NCI-H1436 (cell line): ENCODE measurements around the gene UNG.
"Not testable (repeated sequence)": the region's sequence is repeated elsewhere in the genome, so short reads cannot be mapped to it uniquely, and the experiment has no call there.

Experiments
- DNase-seq: peaks from one replicate; lab custom pipeline; 2025; lab: John Stamatoyannopoulos, UW

The UNG gene

GRCh38 chr12:109097435-109098182 is at the start of gene UNG:
Gene UNG, plus strand, starts transcription at chr12:109097597. Its CDS starts 83 bp downstream, at chr12:109097680.
- peak; percentile 95 for DNase-seq

GRCh38 chr12:109048706-109049105 is 48.7 kb upstream of the UNG start:
- DNase-seq: not testable (repeated sequence)

- not testable (repeated sequence) for DNase-seq
Measured at GRCh38 chr12:109049794-109050193, 47.6 kb upstream of the UNG start.

DNA sequence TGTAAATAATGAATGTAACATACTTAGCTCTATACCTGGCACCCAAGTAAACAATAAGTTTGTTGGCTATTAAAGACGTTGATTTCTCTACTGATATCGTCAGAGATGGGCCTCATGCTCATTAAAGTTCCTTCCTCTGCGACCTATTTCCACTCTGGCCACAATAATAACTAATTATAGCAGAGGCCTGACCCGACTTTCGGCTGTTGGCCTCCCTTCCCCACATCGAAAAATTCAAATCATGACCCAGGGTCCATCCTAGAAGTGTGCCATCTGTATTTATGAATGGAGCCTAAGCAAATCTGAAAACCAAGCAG is 45.3 kb upstream of the UNG start:
- no peak for DNase-seq

DNA sequence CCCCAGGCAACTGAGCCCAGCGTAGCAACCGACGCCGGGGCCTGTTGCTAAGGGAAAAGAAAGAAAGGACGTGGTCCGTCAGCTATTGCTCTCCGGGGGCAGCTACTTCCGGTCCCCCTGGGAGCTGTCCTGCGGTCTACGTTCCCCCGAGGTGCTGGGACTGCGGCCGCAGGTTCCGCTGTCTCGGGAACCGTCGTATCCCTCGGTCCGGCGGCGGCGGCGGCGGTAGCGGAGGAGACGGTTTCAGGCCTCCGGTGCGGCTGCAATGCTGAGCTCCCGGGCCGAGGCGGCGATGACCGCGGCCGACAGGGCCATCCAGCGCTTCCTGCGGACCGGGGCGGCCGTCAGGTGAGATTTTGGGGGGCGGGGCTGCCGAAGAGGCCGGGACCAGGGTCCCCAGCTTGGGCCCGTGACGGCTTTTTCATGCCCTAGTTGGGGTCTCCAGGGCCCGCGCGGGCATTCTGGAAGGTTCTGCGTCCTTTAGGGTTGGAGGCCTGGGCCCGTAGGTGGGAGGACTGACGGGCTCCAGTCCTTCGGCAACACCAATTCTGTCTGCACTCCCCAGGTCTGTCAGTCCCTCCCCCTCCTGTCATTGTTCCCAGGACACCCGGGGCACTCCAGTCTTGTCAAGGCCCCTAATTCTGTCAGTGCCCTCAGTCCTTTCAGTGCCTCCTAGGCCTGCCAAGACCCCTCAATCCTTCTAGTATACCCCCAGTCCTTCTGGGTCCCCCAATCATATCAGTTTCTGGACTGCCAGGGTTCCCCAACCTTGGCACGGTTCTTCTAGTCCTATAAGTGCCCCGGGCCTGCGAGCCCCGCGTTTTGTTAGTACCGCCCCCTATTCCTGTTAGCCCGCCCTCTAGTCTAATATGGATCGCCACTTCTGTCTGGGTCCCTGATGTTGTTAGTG is 44.7 kb upstream of the UNG start, which contains the start of gene USP30:
USP30 (plus strand) TSS at position 163 of the 910 bp plus-strand sequence; CDS start at position 266, 103 bp downstream.
- DNase-seq: peak; percentile 88

DNA sequence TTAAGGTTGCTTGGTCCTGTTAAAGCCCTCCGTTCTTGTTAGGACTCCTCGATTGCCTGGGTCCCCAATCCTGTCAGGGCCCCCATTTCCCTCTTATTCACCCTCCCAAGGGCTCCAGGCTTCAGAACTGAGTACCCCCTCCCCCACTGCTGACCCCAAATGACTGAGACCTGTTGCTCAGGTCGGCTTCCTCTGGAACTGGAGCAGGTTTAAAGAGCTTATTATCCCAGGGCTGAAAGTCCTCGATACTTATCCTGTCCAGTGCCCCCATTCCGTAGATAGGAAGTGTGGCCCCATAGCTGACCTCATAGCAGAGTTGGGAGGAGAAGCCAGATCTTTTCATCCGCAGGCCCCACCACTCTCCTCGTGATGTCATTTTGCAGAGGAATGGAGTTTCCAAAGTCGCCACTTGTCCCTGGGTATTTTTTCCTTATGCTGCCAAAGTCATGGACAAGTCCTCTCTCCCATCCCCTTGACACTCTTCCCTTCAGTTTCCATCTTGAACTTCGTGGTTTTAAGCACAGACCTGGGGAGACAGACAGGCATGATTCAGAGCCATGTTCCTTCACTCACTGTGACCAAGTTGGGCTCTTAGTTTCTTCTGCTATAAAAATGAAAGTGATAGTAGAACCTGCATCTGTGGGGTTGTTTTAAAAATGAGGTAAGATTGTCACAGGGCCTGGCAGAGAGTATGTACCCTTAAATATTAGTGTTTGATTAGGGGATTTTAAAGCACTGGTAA is 43.8 kb upstream of the UNG start:
- DNase-seq: no peak

GRCh38 chr12:109054124-109054513 is 43.3 kb upstream of the UNG start:
- not testable (repeated sequence) for DNase-seq

- no peak for DNase-seq
Measured at GRCh38 chr12:109054520-109054919, 42.9 kb upstream of the UNG start.

DNA sequence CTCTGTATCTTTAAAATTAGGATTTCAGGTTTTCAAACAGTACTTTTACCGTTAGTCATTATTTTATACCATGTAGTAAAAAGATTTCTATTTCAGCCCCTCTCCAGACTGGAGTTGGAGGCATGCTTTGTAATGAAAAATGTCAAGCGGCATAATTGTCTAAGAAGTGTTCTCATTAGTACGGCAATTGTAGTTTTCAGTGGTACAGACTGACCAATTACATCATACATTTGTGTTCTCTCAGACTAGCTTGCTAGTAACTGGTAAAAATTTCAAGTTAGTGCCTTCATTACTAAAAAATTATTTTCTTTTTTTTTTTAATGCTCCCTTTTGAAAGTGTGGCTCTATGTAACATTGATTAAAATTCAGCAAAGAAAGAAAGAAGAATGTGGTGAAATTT is 40.5 kb upstream of the UNG start:
- DNase-seq: no peak

GRCh38 chr12:109057376-109057775 is 40.0 kb upstream of the UNG start:
- no peak for DNase-seq

GRCh38 chr12:109058773-109059172 is 38.6 kb upstream of the UNG start:
- DNase-seq: no peak

DNA sequence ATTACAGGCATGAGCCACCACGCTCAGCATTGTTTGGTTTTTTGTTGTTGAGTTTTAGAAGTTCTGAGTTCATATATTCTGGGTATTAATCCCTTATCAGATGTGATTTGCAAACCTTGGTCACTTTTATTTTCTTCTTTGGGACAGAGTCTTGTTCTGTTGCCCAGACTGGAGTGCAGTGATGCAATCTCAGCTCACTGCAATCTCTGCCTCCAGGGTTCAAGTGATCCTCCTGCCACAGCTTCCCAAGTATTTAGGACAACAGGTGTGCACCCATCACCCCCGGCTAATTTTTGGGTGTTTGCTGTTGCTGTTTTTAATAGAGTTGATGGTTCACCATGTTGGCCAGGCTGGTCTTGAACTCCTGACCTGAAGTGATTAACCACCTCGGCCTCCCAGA is 33.3 kb upstream of the UNG start:
- DNase-seq: no peak

DNA sequence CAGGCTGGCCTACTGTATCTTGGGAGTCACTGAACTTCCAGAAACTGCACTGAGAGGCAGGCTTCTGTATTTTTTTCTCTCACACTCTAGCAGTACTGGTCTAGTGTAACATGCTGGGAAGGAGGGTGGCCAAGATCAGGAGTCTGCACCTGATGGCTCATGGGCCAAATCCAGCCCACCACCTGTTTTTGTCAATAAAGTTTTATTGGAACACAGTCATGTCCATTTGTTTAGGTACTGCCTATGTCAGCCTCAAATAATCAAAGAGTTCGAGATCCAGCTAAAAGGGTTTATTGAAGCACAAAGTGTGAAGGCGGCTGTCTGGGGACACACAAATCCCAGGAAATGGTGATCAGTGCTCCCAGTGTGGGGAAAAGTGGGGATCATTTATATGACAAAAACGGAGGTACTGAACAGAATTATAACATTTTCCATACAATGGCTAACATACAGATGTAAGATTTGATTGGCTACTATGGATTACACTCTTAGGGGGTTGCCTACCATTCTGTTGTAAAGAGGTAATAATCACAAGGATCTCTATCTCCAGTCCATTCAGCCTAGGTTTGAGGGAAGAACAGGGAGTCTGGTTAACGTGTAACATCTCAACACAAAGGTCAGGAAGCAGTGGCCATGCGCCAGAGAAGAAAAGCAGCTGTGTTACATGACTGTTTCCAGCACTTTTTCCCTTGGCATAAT is 32.1 kb upstream of the UNG start:
- no peak for DNase-seq

- DNase-seq: no peak
Measured at GRCh38 chr12:109065853-109066193, 31.6 kb upstream of the UNG start.

DNA sequence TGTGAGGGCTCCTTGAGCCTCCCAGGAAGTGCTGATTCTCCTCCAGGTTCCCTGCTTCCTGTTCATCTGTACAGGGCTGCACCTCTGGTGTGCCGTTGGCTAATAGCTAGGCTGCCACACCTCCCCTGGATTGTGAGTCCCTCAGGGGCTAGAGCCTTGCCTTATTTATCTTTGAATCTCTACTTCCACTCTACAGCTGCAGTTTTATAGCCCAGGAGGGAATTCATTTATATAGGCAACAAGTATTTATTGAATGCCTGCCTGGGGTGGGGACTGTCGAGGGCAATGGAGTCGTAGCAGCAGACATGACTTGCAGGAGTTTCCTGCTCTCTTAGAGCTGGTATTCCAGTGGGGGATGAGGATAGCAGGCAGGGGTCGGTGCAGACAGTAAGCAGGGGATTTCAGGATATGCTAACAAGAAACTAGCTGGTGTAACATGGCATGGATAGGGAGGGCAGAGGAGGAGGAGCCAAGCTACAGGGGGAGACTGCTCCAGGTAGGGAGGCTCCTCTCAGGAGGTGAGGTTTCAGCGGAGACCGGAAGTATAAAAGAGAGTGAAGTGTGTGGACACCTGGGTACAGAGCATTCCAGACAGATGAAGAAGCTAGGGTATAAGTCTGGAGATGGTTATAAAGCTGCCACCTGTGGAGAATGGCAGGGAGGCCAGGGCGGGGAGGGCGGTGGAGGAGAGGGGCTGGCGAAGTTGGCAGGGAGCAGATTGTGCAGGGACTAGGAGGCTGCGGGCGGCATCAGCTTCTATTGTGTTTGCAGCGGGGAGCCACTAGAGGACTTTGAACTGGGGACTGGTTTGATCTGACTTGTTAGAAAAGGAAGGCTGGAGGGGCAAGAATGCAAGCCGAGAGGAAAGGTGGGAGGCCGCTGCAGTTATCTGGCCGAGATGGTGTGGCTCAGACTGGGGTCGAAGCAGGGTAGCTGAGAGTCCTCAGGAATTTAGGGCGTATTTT is 27.8 kb upstream of the UNG start:
- DNase-seq: peak; percentile 85

GRCh38 chr12:109074866-109075265 is 22.5 kb upstream of the UNG start:
- no peak for DNase-seq

GRCh38 chr12:109082751-109083150 is 14.6 kb upstream of the UNG start:
- DNase-seq: no peak

DNA sequence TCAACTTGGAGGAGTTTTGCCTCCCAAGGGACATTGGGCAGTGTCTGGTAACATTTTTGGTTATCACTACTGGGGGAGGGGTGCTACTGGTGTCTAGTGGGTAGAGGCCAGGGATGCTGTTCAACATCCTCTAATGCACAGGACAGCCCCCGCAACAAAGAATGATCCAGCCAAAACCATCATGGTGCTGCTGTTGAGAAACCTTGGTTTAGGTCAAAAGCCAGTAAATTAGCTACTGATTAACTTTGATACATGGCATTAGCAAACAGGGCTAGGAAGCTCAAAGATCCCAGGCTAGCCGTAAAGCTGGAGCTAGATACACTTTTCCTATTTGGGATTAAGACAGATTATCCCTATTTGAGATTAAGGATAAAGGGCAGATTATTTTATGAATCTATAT is 13.0 kb upstream of the UNG start:
- DNase-seq: no peak

- no peak for DNase-seq
Measured at GRCh38 chr12:109085590-109085989, 11.8 kb upstream of the UNG start.

- no peak for DNase-seq
Measured at GRCh38 chr12:109087250-109087649, 10.1 kb upstream of the UNG start.

GRCh38 chr12:109088818-109089217 is 8.6 kb upstream of the UNG start:
- no peak for DNase-seq
